GM13976 (cell line): ENCODE measurements around the gene MRPS34.

Source experiments
- DNase-seq: peaks from one replicate; pipeline ENCODE4 v3.0.0; 2012; ENCODE audit warnings: low spot score
- in situ Hi-C: fragments of 300-500 bp; cut with MboI; formaldehyde crosslinking; loops from one replicate; pipeline ENCODE4 v1.12.0; 2022; ENCODE audit warnings: low sequenced_read_pairs, mixed read lengths, inconsistent platforms; ENCODE audit not compliant: unreplicated experiment
- TF ChIP-seq, protein P1 (sequence below): IDR thresholded peaks from 2 replicates; pipeline ENCODE4 v1.5.1; 2012; ENCODE audit warnings: borderline replicate concordance, mild to moderate bottlenecking; ENCODE audit not compliant: insufficient read depth; ENCODE audit errors: extremely low read depth, missing control alignments, control extremely low read depth

MRPS34 gene

DNA sequence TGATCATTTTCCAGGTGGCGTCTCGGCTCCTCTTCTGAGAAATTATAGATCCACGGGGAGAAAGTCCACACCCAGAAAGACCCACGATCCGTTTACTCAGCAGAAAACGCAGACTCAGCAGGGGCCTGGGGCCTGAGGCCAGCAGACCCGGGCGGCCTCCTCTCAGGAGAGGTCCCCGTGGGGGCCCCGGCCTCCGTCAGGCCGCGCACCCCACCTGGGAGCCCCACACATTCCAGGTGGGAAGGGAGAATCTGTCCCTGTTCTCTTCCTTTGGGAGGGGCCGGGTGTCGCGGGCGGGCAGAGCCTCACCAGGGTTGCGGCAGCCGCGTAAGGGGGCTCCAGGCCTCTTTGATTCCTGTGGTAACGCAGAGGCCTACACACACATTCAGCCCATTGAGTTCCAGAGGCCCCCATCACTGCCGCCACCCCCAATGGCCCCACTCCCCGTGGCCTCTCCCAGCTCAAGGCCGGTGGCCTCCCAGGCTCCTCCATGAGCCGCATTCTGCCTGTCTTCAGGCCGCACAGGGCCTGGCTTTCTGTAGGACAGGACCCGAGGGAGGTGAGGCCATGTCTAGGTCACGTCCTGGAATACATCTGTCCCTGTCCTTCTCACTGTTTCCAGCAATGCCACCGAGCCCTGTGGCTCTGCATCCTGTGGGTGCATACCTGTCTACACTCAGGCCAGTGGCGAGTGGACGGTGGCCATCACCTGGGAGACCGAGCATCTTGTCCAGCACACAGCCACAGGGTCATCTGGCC lies 22.2 kb upstream of the MRPS34 start:
- in situ Hi-C loops = no loop called here

DNA sequence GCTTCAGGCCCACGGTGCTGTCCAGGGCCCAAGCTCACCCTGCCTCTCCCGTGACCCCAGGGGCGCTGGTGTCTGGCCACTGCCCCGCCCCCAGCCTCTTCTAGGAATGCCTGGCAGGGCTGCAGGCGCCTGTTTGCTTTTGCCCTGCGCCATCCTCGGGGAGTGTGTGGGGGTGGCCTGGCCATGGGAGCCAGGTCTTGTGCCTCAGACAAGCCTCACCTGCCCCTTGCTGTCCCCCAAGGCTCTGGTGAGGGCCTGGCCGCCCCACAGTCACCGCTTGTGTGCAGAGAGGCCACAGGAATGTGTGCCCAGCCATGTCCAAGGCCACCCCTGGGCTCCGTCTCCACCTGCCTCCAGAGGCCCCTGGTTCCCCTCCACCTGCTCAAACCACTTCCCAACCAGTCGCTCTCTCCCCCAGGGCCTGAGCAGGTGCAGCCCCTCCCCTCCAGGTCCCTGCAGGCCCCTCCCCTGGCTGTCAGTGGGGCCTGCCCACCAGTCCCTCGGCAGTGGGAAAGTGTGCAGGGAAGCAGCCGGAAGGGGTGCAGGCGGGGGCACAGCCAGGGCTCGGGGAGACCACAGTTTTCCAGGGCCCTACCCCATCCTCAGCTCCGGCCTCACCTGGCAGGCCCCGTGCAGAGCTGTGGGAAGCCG lies 21.4 kb upstream of the MRPS34 start:
- TF ChIP-seq, protein P1, sequence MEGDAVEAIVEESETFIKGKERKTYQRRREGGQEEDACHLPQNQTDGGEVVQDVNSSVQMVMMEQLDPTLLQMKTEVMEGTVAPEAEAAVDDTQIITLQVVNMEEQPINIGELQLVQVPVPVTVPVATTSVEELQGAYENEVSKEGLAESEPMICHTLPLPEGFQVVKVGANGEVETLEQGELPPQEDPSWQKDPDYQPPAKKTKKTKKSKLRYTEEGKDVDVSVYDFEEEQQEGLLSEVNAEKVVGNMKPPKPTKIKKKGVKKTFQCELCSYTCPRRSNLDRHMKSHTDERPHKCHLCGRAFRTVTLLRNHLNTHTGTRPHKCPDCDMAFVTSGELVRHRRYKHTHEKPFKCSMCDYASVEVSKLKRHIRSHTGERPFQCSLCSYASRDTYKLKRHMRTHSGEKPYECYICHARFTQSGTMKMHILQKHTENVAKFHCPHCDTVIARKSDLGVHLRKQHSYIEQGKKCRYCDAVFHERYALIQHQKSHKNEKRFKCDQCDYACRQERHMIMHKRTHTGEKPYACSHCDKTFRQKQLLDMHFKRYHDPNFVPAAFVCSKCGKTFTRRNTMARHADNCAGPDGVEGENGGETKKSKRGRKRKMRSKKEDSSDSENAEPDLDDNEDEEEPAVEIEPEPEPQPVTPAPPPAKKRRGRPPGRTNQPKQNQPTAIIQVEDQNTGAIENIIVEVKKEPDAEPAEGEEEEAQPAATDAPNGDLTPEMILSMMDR = no peak
- in situ Hi-C loops = no loop called here
- DNase-seq = no peak

More for the DNA sequence above, 22.2 kb upstream of the MRPS34 start:
- no peak for DNase-seq
- TF ChIP-seq, protein P1 = no peak

DNA sequence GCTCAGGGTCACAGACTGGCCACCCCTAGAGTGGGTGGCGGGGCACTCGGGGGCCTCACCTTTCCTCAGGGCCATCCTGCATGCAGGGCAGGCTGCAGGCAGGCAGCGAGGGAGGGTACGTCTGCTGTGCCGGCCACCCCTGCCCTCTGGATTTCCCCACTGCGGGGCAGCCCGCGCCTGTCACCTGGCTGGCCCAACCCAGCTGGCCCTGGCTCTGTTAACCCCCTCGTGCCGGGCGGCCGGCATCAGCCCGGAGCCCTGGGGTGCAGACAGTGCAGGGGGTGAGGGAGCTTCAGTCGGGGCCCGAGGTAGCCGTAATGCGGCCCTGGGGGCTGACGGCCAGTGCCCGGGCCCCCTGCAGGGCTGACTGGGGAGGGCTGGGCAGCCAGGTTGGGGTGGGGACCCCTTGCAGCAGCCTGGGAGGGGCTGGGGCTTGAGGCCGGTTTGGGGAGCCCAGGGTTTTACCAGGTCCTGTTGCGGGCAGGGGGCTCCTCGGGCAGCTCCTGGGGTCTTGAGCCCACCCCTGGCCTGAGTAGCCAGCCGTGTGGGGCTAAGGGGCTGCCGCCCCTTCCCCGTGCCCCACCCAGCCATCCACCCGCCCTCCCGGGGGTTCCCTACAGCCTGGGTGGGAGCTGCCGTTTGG lies 20.8 kb upstream of the MRPS34 start, which contains the start of gene IGFALS:
IGFALS (minus strand) TSS at position 128 of the 643 bp plus-strand sequence; CDS start at position 75, 53 bp downstream.
- TF ChIP-seq, protein P1 = no peak
- in situ Hi-C loops = no loop called here
- no peak for DNase-seq

DNA sequence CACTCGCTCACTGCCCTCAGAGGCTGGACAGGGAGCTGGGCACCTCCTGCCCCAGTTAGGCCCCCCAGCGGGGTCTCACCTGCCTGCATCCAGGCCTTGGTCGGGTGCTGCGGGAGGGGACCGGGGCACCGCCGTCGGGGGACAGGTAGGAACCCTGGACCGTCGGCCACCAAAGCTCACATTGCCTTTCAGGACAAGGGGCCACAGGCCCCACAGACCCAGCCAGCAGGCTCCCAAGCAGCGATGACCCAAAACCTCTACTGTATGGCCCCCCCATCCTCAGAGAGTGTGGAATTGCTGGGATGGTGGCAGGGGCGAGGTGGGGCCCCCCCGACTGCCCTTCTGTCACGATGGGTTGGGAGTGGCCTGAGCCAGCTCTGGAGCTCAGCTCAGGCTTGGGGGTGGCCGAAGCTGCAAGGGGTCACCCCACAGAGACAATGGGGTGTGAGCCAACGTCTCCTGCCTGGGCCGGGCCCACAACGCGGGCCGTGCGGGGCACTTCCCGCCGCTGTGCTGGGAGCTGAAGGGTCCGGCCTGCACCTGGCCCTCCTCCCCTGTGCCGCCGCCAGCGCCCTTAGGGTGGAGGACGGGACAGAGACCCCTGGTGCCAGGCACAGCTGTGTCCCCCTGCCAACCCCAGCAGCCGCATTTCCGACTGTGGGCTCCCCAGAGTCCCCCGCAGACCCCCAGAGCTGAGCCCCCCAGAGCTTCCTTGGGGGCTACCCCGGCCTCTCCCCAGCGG lies 20.1 kb upstream of the MRPS34 start:
- TF ChIP-seq, protein P1 = no peak

DNA sequence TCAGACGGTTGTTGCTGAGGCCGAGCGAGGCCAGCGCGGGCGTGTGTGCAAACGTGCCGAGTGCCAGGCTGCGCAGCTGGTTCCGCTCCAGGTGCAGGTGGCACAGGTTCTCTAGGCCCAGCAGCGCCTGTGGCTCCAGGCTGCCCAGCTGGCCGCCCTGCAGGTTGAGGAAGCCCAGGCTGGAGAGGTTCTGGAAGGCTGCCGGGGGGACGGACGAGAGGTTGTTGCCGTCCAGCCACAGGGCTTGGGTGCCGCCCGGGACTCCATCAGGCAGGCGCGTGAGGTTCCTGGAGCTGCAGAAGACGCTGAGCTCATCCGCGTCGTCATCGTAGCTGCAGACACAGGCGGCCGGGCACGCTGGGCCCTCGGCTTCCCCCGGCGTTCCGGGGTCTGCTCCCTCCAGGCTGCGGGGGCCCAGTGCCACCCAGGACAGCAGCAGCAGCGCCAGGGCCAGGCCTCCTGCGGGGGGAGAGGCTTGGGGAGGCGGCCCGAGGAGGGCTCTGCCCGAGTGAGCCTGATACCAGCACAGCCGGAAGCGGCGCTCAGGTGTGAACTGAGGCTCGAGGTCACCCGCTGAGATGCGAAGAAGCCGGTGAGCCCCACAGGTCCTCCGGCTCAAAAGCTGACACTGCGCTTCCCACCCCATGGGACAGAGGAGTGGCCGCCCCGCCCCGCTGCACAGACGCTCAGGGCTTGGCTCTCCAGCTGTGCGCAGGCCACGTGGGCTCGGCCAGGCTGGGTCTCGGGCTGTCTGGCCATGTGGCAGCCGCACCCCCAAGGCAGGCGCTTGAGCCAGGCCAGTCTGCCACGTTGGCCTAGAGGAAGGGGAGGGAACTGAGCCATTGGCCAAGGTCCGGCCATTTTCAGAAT lies 19.2 kb upstream of the MRPS34 start:
- TF ChIP-seq, protein P1 = no peak
- in situ Hi-C loops = no loop called here
- DNase-seq = no peak

More for the DNA sequence above, 20.1 kb upstream of the MRPS34 start:
- in situ Hi-C loops = no loop called here
- no peak for DNase-seq
